Measurements from ENCODE around the gene PTMS. TPM values are rescaled to one million over a fixed set of nuclear protein-coding genes. Genes with fewer than 3 reads are reported as not detected.
A peak's percentile ranks its signal among the peaks of the same experiment; 100 is the strongest.

The PTMS gene
- total RNA-seq, 1 donor from 2014 or later: 134 TPM

DNA sequence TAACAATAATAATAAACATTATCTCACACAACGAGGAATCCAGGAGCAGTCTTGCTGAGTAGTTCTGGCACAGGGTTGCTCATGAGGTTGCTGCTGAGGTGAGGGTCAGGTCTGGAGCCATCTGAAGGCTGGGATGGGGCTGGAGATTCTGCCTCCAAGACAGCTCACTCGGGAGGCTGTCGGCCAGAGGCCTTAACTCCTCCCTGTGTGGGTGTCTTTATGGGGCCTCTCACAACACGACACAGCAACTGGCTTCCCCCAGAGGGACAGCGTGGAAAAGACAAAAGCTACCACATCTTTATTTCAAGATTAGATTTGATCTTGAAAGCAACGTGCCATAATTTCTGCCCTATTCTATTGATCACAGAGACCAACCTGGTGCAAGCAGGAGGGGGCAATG lies 16.0 kb downstream of the PTMS start:
- Histone ChIP-seq H3K4me1 (peaks cover 50% of the 10 kb centered on the region), H3K4me2 (no peak overlapping the region), H3F3A (ENCODE audit: low read depth) (peaks cover 40% of the 10 kb centered on the region), H3K36me3 (no peaks in the 10 kb centered on the region), H3K79me2 (ENCODE audit: low read depth) (no peaks in the 10 kb centered on the region), H2AFZ (replicated peaks) (no peak overlapping the region), H3K27ac (no peak overlapping the region), H3K27me3 (no peaks in the 10 kb centered on the region), H3K9ac (no peak overlapping the region), H3K4me3 (no peak overlapping the region), H3K9me3 (ENCODE audit: low read depth) (no peaks in the 10 kb centered on the region), H4K20me1 (ENCODE audit: low read depth) (no peaks in the 10 kb centered on the region)
- Mint-ChIP-seq H3K36me3 (peaks cover 5% of the 10 kb centered on the region), H3K4me1 (peaks cover 48% of the 10 kb centered on the region), H3K27me3 (ENCODE audit: insufficient read depth, low read depth) (peaks cover 10% of the 10 kb centered on the region), H3K9me3 (no peaks in the 10 kb centered on the region), H3K27ac (peak overlapping the region; percentile 13), H3K4me3 (no peak overlapping the region)
- TF ChIP-seq CTCF (IDR thresholded peaks at IDR 0.05) (no peak), EZH2 (IDR thresholded peaks at IDR 0.05) (no peak), EZH2phosphoT487 (IDR thresholded peaks at IDR 0.05) (no peak)
- DNase-seq (ENCODE audit: low spot score): no peak

GRCh38 chr12:6782850-6783566 lies 16.8 kb downstream of the PTMS start:
- Histone ChIP-seq H4K20me1 (ENCODE audit: low read depth) (no peaks in the 10 kb centered on the region), H3K79me2 (ENCODE audit: low read depth) (no peaks in the 10 kb centered on the region)

GRCh38 chr12:6783828-6784227 lies 17.7 kb downstream of the PTMS start:
- no peaks in the 10 kb centered on the region for H3K27me3 ChIP-seq

More at GRCh38 chr12:6782850-6783566, 16.8 kb downstream of the PTMS start:
- no peaks in the 10 kb centered on the region for H3K36me3 Mint-ChIP-seq
- H3K27ac ChIP-seq: no peak overlapping the region
- no peaks in the 10 kb centered on the region for H3K9me3 Mint-ChIP-seq
- H3K9me3 ChIP-seq (ENCODE audit: low read depth): no peaks in the 10 kb centered on the region
- H3K4me3 Mint-ChIP-seq: no peak overlapping the region
- H3K4me2 ChIP-seq: no peak overlapping the region
- no peak for DNase-seq (ENCODE audit: low spot score)
- no peaks in the 10 kb centered on the region for H3K36me3 ChIP-seq
- H3K27me3 Mint-ChIP-seq (ENCODE audit: insufficient read depth, low read depth): peaks cover 8% of the 10 kb centered on the region
- H3K9ac ChIP-seq: no peak overlapping the region
- TF ChIP-seq EZH2phosphoT487 (IDR thresholded peaks at IDR 0.05) (no peak), CTCF (IDR thresholded peaks at IDR 0.05) (no peak), EZH2 (IDR thresholded peaks at IDR 0.05) (no peak)
- no peaks in the 10 kb centered on the region for H3K27me3 ChIP-seq
- peaks cover 44% of the 10 kb centered on the region for H3K4me1 Mint-ChIP-seq
- H2AFZ ChIP-seq (replicated peaks): no peak overlapping the region
- no peak overlapping the region for H3K4me3 ChIP-seq
- H3K27ac Mint-ChIP-seq: peak overlapping the region; percentile 19
- peaks cover 36% of the 10 kb centered on the region for H3F3A ChIP-seq (ENCODE audit: low read depth)
- peaks cover 47% of the 10 kb centered on the region for H3K4me1 ChIP-seq

More at GRCh38 chr12:6783828-6784227, 17.7 kb downstream of the PTMS start:
- no peak overlapping the region for H3K4me3 Mint-ChIP-seq
- Histone ChIP-seq H3K4me3 (no peak overlapping the region), H3K27ac (no peak overlapping the region), H3K4me1 (peaks cover 40% of the 10 kb centered on the region), H2AFZ (replicated peaks) (no peak overlapping the region), H4K20me1 (ENCODE audit: low read depth) (no peaks in the 10 kb centered on the region), H3K79me2 (ENCODE audit: low read depth) (no peaks in the 10 kb centered on the region), H3K9ac (no peak overlapping the region), H3K36me3 (no peaks in the 10 kb centered on the region), H3F3A (ENCODE audit: low read depth) (peaks cover 29% of the 10 kb centered on the region), H3K9me3 (ENCODE audit: low read depth) (no peaks in the 10 kb centered on the region), H3K4me2 (no peak overlapping the region)
- H3K27ac Mint-ChIP-seq: no peak overlapping the region
- TF ChIP-seq CTCF (IDR thresholded peaks at IDR 0.05): no peak
- TF ChIP-seq EZH2 (IDR thresholded peaks at IDR 0.05): no peak
- TF ChIP-seq EZH2phosphoT487 (IDR thresholded peaks at IDR 0.05): no peak
- no peaks in the 10 kb centered on the region for H3K9me3 Mint-ChIP-seq
- H3K36me3 Mint-ChIP-seq: no peaks in the 10 kb centered on the region
- peaks cover 5% of the 10 kb centered on the region for H3K27me3 Mint-ChIP-seq (ENCODE audit: insufficient read depth, low read depth)
- no peak for DNase-seq (ENCODE audit: low spot score)
- peaks cover 39% of the 10 kb centered on the region for H3K4me1 Mint-ChIP-seq

Measured in neural progenitor cell (in vitro differentiated cells).